NB4 (cell line): ENCODE data around the gene FAM177B.

ENCODE experiments used
- DNase-seq: peaks from one replicate; pipeline ENCODE4 v3.0.0; 2010; ENCODE audit warnings: low read depth
- H3K4me3 ChIP-seq: one replicate; pipeline ENCODE4 v1.5.1; 2011; ENCODE audit warnings: mild to moderate bottlenecking, low read depth, low read length, moderate library complexity
- MYC ChIP-seq: IDR thresholded peaks from 2 replicates; pipeline ENCODE4 v1.6.1; 2011; ENCODE audit warnings: low read depth, low read length
- POLR2A ChIP-seq: IDR thresholded peaks from 2 replicates; pipeline ENCODE4 v1.6.1; 2011; ENCODE audit warnings: mild to moderate bottlenecking; ENCODE audit not compliant: insufficient read length; ENCODE audit errors: extremely low read depth
- TF ChIP-seq, protein P1 (sequence below): IDR thresholded peaks from one replicate; pipeline ENCODE4 v1.5.1; 2012; ENCODE audit warnings: low read depth, low read length
- TF ChIP-seq, protein P2 (sequence below): IDR thresholded peaks from 2 replicates; pipeline ENCODE4 v1.6.1; 2011; ENCODE audit warnings: low read depth, low read length

FAM177B gene

DNA sequence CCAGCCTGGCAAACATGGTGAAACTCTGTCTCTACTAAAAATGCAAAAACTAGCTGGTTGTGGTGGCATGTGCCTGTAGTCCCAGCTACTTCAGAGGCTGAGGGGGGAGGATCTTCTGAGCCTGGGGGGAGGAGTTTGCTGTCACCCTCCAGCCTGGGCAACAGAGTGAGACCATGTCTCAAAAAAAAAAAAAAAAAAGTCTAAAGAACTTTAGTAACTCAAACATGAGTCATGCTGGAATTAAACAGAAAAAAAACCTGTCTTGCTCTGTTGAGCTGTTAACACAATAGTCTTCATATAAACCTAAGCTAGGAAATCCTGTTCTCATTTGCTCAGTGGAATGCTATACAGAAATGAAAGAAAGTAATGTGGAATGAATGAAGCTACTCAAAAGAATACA lies 61.1 kb downstream of the FAM177B start:
- TF ChIP-seq, protein P1, sequence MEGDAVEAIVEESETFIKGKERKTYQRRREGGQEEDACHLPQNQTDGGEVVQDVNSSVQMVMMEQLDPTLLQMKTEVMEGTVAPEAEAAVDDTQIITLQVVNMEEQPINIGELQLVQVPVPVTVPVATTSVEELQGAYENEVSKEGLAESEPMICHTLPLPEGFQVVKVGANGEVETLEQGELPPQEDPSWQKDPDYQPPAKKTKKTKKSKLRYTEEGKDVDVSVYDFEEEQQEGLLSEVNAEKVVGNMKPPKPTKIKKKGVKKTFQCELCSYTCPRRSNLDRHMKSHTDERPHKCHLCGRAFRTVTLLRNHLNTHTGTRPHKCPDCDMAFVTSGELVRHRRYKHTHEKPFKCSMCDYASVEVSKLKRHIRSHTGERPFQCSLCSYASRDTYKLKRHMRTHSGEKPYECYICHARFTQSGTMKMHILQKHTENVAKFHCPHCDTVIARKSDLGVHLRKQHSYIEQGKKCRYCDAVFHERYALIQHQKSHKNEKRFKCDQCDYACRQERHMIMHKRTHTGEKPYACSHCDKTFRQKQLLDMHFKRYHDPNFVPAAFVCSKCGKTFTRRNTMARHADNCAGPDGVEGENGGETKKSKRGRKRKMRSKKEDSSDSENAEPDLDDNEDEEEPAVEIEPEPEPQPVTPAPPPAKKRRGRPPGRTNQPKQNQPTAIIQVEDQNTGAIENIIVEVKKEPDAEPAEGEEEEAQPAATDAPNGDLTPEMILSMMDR: no peak
- no peak for TF ChIP-seq POLR2A
- TF ChIP-seq, protein P2, sequence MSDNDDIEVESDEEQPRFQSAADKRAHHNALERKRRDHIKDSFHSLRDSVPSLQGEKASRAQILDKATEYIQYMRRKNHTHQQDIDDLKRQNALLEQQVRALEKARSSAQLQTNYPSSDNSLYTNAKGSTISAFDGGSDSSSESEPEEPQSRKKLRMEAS: no peak
- TF ChIP-seq MYC: no peak
- DNase-seq: no peak
- no peak overlapping the region for H3K4me3 ChIP-seq

DNA sequence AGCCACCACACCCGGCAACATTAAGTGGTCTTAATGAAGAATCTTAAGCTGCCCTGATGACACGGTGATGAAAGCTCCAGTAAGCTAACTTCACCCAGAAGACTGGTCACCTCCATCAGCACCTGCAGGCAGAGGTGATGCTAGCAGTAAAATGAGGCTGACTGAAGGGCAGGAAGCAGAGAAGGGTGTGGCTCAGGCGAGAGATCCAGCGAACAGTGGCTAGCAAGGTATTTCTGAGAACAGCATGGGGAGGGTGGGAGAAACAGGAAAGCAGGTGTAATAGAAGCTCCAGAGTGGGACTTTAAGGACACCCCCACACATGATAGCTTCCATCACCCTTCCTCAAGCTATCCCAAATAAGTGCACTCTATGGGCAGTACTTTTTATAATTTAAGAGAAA lies 62.0 kb downstream of the FAM177B start:
- DNase-seq: no peak
- TF ChIP-seq, protein P1: no peak
- TF ChIP-seq MYC (no peak), POLR2A (no peak)
- TF ChIP-seq, protein P2: no peak

More for the DNA sequence above, 62.0 kb downstream of the FAM177B start:
- no peak overlapping the region for H3K4me3 ChIP-seq
